Activated naive CD8-positive, alpha-beta T cell treated with anti-CD3 and anti-CD28 coated beads, Interleukin-2, amount 10 ng/mL, durations not matched to agents 7 days and 5 days (primary cell): ENCODE results near the gene DHX34. TPM values are rescaled to one million over a fixed set of nuclear protein-coding genes. Genes with fewer than 3 reads are reported as not detected.
"Not testable (repeated sequence)": the region's sequence is repeated elsewhere in the genome, so short reads cannot be mapped to it uniquely, and the experiment has no call there.

Experiments
- ATAC-seq: fragments of 150-1000 bp; cut with Tn5 transposase; one replicate; pipeline ENCODE4 v1.10.0; 2021; ENCODE audit warnings: low read depth, moderate library complexity
- POLR2A ChIA-PET: fragments of 350-600 bp; sonication (Branson Sonifier 250); formaldehyde crosslinking; loops from one replicate; lab custom pipeline; 2021; ENCODE audit warnings: antibody characterized with exemption; lab: Charles Lee
- DNase-seq: peaks from one replicate; pipeline ENCODE4 v3.0.0; 2021
- H3K27ac Mint-ChIP-seq: one replicate; pipeline ENCODE4 v1.8.0; 2022; ENCODE audit warnings: mild to moderate bottlenecking, mixed read lengths
- H3K27me3 Mint-ChIP-seq: one replicate; pipeline ENCODE4 v1.8.0; 2022; ENCODE audit warnings: mild to moderate bottlenecking, moderate library complexity, mixed read lengths
- H3K36me3 Mint-ChIP-seq: one replicate; pipeline ENCODE4 v1.8.0; 2021; ENCODE audit warnings: mild to moderate bottlenecking, mixed read lengths
- H3K4me1 Mint-ChIP-seq: one replicate; pipeline ENCODE4 v1.8.0; 2021; ENCODE audit warnings: mixed read lengths
- H3K4me3 Mint-ChIP-seq: one replicate; pipeline ENCODE4 v1.8.0; 2022; ENCODE audit warnings: mild to moderate bottlenecking, moderate library complexity, mixed read lengths
- H3K9me3 Mint-ChIP-seq: one replicate; pipeline ENCODE4 v1.8.0; 2021; ENCODE audit warnings: mixed read lengths
- total RNA-seq, 2 experiments: library from RNA; stranded (reverse); gene quantifications; one replicate each; pipeline ENCODE4 v1.2.3, GENCODE V29; 2021

DHX34 gene
- total RNA-seq, 2 experiments from 2014 or later, result 13.3 to 15.3 TPM

GRCh38 chr19:47336765-47337718 is 12.1 kb upstream of the DHX34 start:
- ATAC-seq, result peak; percentile 72
- H3K4me1 Mint-ChIP-seq, H3K4me3 Mint-ChIP-seq, H3K27me3 Mint-ChIP-seq, H3K9me3 Mint-ChIP-seq, H3K36me3 Mint-ChIP-seq, DNase-seq: not testable (repeated sequence)
- POLR2A ChIA-PET, result interaction anchor here (1.0 kb wide), 1 partner anchor 12 kb away, joined by 3 read pairs; the partner anchor contains the start of gene DHX34
- peak overlapping the region; percentile 62 for H3K27ac Mint-ChIP-seq

DNA sequence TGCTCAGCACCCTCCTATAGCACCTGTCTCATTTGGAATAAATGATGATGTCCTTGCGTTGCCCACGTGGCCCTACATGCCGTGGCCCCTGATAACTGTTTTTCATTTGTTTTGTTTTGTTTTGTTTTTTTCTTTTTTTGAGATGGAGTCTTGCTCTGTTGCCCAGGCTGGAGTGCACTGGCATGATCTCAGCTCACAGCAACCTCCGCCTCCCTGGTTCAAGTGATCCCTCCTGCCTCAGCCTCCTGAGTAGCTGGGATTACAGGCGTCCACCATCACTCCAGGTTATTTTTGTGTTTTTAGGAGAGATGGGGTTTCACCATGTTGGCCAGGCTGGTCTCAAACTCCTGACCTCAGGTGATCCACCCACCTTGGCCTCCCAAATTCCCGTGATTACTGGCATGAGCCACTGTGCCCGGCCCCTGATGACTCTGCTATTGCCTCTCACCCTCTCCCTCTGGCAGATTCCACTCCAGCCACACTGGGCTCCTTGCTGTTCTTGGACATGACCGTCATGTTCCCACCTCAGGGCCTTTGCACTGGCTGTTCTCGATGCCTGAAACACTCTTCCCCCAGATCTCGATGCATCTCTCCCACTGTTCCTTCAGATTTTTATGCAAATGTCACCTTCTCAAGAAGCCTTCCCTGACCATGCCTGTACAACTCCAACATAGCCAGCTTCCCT is 9.8 kb upstream of the DHX34 start:
- DNase-seq, result no peak
- no peaks in the 10 kb centered on the region for H3K36me3 Mint-ChIP-seq
- H3K4me3 Mint-ChIP-seq, result no peak overlapping the region
- POLR2A ChIA-PET, result no interaction called here
- no peak for ATAC-seq
- H3K9me3 Mint-ChIP-seq, result no peaks in the 10 kb centered on the region
- H3K4me1 Mint-ChIP-seq, result peaks cover 7% of the 10 kb centered on the region
- H3K27me3 Mint-ChIP-seq, result peaks cover 2% of the 10 kb centered on the region
- H3K27ac Mint-ChIP-seq, result no peak overlapping the region

- Mint-ChIP-seq H3K36me3 (no peaks in the 10 kb centered on the region), H3K9me3 (no peaks in the 10 kb centered on the region), H3K4me1 (peaks cover 7% of the 10 kb centered on the region), H3K27me3 (peaks cover 2% of the 10 kb centered on the region), H3K27ac (no peak overlapping the region), H3K4me3 (no peak overlapping the region)
- POLR2A ChIA-PET, result no interaction called here
- DNase-seq, result no peak
- ATAC-seq, result no peak
Measured at GRCh38 chr19:47340477-47341208, 8.5 kb upstream of the DHX34 start.

DNA sequence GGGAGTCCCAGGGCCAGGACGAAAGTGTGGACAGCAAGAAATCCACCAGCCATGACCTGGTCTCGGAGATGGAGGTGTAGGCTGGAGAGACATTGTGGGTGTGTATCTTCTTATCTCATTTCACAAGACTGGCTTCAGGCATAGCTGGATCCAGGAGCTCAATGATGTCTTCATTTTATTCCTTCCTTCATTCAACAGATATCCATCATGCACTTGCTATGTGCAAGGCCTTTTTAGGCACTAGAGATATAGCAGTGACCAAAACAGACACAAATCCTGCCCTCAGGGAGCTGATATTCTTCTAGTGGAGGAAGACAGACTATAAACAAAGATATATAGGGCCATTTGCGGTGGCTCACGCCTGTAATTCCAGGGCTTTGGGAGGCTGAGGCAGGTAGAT is 7.4 kb upstream of the DHX34 start:
- ATAC-seq, result no peak
- no peak for DNase-seq
- H3K27me3 Mint-ChIP-seq, result peaks cover 6% of the 10 kb centered on the region
- H3K4me1 Mint-ChIP-seq, result peaks cover 2% of the 10 kb centered on the region
- no peaks in the 10 kb centered on the region for H3K36me3 Mint-ChIP-seq
- no peaks in the 10 kb centered on the region for H3K9me3 Mint-ChIP-seq
- H3K27ac Mint-ChIP-seq, result no peak overlapping the region
- H3K4me3 Mint-ChIP-seq, result no peak overlapping the region
- POLR2A ChIA-PET, result no interaction called here

DNA sequence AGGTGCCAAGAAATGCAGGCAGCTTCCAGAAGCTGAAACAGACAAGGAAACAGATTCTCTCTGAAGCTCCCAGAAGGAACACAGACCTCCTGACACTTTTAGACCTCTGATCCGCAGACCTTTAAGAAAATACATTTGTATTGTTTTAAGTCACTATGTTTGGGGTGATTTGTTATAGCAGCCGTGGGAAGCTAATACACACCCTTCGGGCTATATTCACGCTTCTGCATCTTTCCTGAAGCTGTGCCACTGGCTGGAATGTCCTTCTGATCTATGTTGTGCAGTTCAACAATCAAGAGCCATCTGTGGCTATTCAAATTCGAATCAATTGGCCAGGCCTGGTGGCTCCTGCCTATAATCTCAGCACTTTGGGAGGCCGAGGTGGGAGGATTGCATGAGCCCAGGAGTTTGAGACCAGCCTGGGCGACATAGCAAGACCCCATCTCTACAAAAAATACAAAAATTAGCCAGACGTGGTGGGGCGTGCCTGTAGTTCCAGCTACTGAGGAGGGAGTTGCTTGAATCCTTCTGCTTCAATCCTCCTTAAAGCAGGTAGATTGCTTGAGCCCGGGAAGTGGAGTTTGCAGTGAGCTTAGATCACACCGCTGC is 5.8 kb upstream of the DHX34 start:
- POLR2A ChIA-PET, result no interaction called here
- no peak for ATAC-seq

DNA sequence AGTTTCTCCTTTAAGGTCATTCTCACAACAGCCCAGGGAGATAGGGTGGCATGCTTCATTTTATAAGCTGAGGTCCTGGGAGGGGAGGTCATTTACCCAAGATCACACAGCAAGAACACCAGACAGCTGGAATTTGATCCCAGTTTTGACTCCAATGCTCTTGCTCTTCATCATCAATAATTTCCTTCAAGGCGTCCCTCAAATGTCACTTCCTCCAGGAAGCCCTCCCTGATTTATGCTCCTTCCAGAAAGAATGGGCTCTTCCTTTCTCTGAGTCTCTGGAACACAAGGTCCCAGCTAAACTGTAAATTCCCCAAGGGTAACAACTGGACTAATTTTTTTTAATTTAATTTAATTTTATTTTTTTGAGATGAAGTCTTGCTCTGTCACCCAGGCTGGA is 4.7 kb upstream of the DHX34 start:
- POLR2A ChIA-PET, result no interaction called here
- no peak for ATAC-seq
- Mint-ChIP-seq H3K36me3 (peaks cover 4% of the 10 kb centered on the region), H3K9me3 (no peaks in the 10 kb centered on the region), H3K27me3 (peaks cover 6% of the 10 kb centered on the region), H3K4me3 (no peak overlapping the region), H3K4me1 (peaks cover 6% of the 10 kb centered on the region), H3K27ac (no peak overlapping the region)
- DNase-seq, result no peak

More for the DNA sequence above, 5.8 kb upstream of the DHX34 start:
- H3K27ac Mint-ChIP-seq, result no peak overlapping the region
- H3K36me3 Mint-ChIP-seq, result no peaks in the 10 kb centered on the region
- DNase-seq, result no peak
- H3K4me3 Mint-ChIP-seq, result no peak overlapping the region
- no peaks in the 10 kb centered on the region for H3K9me3 Mint-ChIP-seq
- no peaks in the 10 kb centered on the region for H3K4me1 Mint-ChIP-seq
- peaks cover 6% of the 10 kb centered on the region for H3K27me3 Mint-ChIP-seq

DNA sequence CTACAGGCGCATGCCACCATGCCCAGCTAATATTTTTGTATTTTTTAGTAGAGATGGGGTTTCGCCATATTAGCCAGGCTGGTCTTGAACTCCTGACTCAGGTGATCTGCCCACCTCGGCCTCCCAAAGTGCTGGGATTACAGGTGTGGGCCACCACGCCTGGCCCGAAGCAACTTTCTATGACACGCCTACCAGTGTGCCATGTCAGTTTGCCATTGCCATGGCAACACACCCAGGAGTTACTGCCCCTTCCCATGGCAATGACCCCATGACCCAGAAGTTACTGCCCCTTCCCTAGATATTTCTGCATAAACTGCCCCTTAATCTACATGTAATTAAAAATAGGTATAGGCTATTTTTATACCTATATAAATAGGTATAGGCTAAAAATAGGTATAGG is 3.1 kb upstream of the DHX34 start:
- H3K36me3 Mint-ChIP-seq, ATAC-seq, H3K27ac Mint-ChIP-seq, DNase-seq, H3K4me3 Mint-ChIP-seq, POLR2A ChIA-PET, H3K27me3 Mint-ChIP-seq, H3K9me3 Mint-ChIP-seq: not testable (repeated sequence)
- H3K4me1 Mint-ChIP-seq, result peaks cover 17% of the 10 kb centered on the region

- Mint-ChIP-seq H3K27ac (peak overlapping the region; percentile 24), H3K4me1 (peaks cover 21% of the 10 kb centered on the region), H3K4me3 (peak overlapping the region; percentile 25), H3K9me3 (no peaks in the 10 kb centered on the region), H3K36me3 (peaks cover 17% of the 10 kb centered on the region), H3K27me3 (peaks cover 4% of the 10 kb centered on the region)
- ATAC-seq (no peak), DNase-seq (no peak)
- POLR2A ChIA-PET, result interaction anchor here (1.3 kb wide), 1 partner anchor 133 kb away, joined by 3 read pairs; the partner anchor contains the start of gene KPTN
Measured at GRCh38 chr19:47350630-47351029, 1.5 kb downstream of the DHX34 start.

GRCh38 chr19:47351548-47351947 is 2.4 kb downstream of the DHX34 start:
- peaks cover 21% of the 10 kb centered on the region for H3K4me1 Mint-ChIP-seq
- H3K4me3 Mint-ChIP-seq, result no peak overlapping the region
- H3K36me3 Mint-ChIP-seq, result peaks cover 23% of the 10 kb centered on the region
- POLR2A ChIA-PET, result no interaction called here
- DNase-seq, result no peak
- H3K27me3 Mint-ChIP-seq, result no peaks in the 10 kb centered on the region
- no peak for ATAC-seq
- H3K27ac Mint-ChIP-seq, result no peak overlapping the region
- H3K9me3 Mint-ChIP-seq, result no peaks in the 10 kb centered on the region

DNA sequence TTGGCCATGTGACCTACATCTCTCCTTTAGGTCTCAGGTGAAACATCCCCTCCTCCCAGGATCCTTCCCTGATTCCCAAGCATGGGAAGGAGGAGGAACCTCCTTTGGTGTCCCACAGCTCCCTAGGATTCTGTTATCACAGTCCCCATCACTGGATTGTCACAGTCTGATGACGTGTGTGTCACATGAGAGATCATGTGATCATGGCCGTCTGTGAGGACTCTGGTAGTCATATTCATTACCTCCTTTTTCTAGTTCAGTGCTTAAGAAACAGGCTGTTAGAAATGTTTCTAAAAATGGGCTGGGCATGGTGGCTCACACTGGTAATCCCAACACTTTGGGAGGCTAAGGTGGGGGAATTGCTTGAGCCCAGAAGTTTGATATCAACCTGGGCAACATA is 3.0 kb downstream of the DHX34 start:
- no peak overlapping the region for H3K4me3 Mint-ChIP-seq
- POLR2A ChIA-PET, result no interaction called here
- H3K27me3 Mint-ChIP-seq, result no peaks in the 10 kb centered on the region
- H3K36me3 Mint-ChIP-seq, result peaks cover 24% of the 10 kb centered on the region
- H3K9me3 Mint-ChIP-seq, result no peaks in the 10 kb centered on the region
- no peak overlapping the region for H3K27ac Mint-ChIP-seq
- ATAC-seq (no peak), DNase-seq (no peak)
- peaks cover 21% of the 10 kb centered on the region for H3K4me1 Mint-ChIP-seq

GRCh38 chr19:47353307-47353712 is 4.2 kb downstream of the DHX34 start:
- POLR2A ChIA-PET, result no interaction called here
- Mint-ChIP-seq H3K4me1 (peaks cover 21% of the 10 kb centered on the region), H3K27me3 (no peaks in the 10 kb centered on the region), H3K27ac (no peak overlapping the region), H3K36me3 (peaks cover 31% of the 10 kb centered on the region), H3K4me3 (no peak overlapping the region), H3K9me3 (no peaks in the 10 kb centered on the region)
- DNase-seq (no peak), ATAC-seq (no peak)

DNA sequence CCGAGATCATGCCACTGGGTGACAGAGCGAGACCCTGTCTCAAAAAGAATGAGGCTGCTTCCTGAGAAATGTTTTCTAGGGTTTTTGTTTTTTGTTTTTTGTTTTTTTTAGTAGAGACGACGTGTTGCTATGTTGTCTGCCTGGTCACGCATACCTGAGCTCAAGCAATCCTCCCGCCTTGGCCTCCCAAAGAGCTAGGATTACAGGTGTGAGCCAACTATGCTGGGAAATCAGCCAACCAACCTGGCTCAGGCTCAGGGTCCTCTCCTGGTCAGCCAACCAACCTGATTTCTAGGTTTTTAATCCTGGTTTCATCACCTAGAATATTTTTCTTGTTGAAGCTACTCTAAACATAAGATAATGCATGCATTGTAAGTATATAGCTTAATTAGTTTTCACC is 7.8 kb downstream of the DHX34 start:
- no peak overlapping the region for H3K4me3 Mint-ChIP-seq
- no peak overlapping the region for H3K27ac Mint-ChIP-seq
- no peaks in the 10 kb centered on the region for H3K27me3 Mint-ChIP-seq
- peaks cover 27% of the 10 kb centered on the region for H3K36me3 Mint-ChIP-seq
- DNase-seq (no peak), ATAC-seq (no peak)
- POLR2A ChIA-PET, result no interaction called here
- H3K4me1 Mint-ChIP-seq, result no peaks in the 10 kb centered on the region
- H3K9me3 Mint-ChIP-seq, result no peaks in the 10 kb centered on the region
